Measurements from ENCODE around the gene STMP1.
"Not testable (repeated sequence)": the region's sequence is repeated elsewhere in the genome, so short reads cannot be mapped to it uniquely, and the experiment has no call there.

The STMP1 gene

DNA sequence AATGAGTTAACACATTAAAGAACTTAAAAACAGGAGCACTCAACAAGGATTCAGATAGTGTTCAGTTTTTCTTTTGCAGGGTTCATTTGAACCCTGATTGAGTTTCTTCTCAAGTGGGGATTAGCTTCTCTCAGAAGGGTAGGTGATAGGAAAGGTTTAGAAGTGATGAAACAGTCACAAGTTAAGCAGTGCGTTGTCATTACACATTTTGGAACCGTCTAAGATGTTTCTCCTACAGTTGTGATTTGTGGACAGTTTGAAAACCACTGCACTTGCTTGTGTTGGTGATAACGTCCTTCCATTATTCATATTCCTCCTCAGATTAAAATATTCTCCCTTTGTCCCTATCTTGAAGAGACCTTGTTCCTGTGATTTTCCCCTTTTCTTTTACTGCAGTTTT is 2.7 kb downstream of the STMP1 start:
- no peak for DNase-seq

DNA sequence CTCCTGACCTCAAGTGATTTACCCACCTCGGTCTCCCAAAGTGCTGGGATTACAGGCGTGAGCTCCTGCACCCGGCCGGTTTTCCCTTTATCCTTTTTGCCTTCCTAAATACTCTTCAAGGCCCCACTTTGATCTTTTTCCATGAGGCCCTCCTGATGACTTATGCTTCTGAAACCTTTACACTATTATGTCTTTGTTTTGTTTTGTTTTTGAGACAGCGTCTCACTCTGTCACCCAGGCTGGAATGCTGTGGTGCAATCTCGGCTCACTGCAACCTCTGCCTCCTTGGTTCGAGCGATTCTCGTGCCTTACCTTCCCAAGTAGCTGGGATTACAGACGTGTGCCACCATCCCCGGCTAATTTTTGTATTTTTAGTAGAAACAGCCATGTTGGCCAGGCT is 3.8 kb downstream of the STMP1 start:
- DNase-seq, result no peak

- no peak for DNase-seq
These were observed 4.5 kb downstream of the STMP1 start for GRCh38 chr7:135666846-135667245.

DNA sequence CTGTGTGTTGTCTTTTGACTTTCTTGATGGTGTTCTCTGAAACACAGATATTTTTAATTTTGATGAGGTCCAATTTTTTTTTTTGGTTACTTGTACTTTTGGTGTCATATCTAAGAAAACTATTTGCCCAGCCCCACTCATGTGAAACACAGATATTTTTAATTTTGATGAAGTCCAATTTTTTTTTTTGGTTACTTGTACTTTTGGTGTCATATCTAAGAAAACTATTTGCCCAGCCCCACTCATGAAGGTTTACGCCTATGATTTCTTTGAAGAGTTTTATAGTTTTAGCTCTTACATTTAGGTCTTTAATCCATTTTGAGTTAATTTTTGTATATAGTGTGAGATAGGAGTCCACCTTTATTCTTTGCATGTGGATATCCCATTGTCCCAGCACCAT is 5.3 kb downstream of the STMP1 start:
- not testable (repeated sequence) for DNase-seq

GRCh38 chr7:135668852-135669395 is 6.6 kb downstream of the STMP1 start:
- not testable (repeated sequence) for DNase-seq

GRCh38 chr7:135669774-135670173 is 7.5 kb downstream of the STMP1 start:
- no peak for DNase-seq

GRCh38 chr7:135670179-135670578 is 7.9 kb downstream of the STMP1 start:
- no peak for DNase-seq

- DNase-seq, result no peak
These were observed 10.4 kb downstream of the STMP1 start for GRCh38 chr7:135672560-135673359.

- DNase-seq, result no peak
These were observed 11.0 kb downstream of the STMP1 start for GRCh38 chr7:135673360-135673706.

- DNase-seq, result no peak
These were observed 16.6 kb downstream of the STMP1 start for GRCh38 chr7:135678612-135679575.

DNA sequence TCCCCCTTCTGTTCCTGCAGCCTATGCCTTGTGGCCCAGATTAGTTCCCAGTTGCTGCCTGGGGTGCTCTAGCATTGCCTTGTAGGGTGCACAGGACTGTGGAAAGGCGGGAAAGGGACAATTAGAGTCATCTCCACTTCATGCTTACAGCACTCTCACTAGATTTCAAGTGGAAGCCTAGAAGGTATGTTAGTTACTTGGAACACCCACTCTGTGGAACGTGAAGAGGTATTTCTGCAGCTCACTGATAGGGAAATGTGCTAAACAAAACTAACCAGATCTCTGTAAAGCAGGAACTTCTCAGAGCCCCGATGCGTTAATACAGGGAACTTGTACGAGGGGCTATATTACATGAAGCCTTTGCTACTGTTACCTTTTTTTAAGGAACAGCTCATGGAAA is 19.4 kb downstream of the STMP1 start:
- no peak for DNase-seq

- DNase-seq, result no peak
These were observed 19.9 kb downstream of the STMP1 start for GRCh38 chr7:135682191-135682590.

DNA sequence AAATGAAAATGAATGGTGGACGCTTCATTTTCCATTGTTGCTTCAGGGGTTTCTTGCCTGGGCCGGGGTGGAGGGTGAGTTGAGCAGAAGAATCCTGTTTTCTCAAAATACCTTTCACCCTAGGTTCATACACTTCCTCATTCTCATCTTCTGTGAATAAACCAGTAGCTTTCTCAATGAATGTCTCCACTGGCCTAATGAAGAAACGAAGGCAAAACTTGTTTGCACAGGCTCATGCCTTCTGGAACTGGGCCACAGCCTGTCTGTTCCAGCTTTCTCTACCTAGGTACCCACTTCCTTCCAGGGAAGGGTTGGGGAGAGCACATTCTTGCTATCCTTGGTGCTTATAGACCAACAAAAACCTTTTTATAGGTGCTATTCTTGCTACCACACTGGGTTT is 21.3 kb downstream of the STMP1 start:
- DNase-seq, result no peak

DNA sequence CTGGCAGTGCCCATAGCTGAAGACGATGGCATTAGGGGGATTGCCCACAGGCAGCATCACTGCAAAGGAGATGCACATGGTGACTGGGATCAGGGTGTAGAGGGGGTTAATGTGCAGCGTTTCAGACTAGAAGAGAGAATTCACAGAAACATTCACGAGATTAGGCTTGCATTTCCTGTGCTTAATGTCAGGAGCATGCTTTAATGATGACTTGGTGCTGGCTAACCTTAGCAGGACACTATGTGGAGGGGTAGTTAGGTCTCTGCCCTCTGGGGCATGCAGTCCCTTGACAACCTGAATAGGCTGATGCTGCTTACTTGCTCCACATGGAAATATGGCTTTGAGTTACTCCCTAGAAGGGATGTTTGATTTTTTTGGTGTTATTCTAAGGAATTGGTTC is 21.8 kb downstream of the STMP1 start:
- DNase-seq, result no peak

DNA sequence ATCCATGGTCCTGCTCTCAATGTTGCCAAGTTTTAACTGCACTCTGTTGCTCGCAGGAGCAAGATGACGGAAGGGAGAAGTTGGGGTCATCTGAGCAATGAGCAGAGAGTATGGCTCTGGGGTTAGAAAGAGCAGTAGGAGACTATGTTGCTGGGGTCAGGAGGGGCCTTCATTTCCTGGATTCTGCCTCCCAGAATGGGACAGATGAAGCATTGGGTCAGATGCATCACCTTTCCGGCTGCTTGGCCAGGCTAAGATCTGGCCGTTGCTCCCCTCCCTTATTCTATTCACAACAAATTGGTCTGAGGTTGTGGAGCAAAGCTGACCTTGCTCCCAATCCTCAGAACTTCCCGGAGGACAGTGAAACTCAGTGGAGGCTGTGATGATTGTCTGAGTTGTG is 22.4 kb downstream of the STMP1 start:
- DNase-seq, result no peak

DNA sequence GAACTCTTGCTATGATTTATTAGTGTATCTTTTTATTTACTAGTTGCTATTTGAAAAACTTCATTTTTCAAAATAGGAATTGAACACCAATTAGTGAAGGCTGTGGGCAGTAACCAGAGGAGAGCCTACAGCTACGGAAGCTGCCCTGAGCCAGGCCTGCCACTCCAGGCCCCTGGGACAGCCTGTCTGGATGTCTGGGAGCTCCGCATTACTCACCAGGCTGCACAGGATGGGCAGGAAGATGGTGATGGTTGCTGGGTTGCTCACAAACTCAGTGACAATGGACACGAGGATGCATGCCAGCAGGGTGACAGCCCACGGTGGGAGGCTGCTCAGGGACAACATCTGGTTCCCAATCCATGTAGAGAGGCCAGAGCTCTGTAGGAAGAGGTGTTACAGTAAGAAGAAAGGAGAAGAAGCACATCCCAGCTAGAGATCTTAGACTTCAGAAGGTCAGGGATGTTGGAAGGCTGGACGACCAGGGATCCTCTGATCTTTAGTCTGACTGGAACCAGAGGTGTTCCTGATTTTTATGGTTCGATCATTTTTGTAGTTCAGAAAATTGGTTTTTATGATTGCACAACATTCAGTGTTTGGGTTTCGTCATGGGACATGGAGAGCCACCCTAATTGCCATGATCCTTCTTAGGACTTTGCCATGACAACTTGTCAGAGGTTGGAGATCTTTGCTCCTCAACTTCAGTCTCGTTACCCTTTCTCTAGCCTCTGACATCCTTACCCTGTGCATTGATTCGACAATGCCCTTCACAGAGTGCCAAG is 23.2 kb downstream of the STMP1 start:
- DNase-seq, result no peak

GRCh38 chr7:135687466-135687865 is 25.2 kb downstream of the STMP1 start:
- DNase-seq, result no peak

DNA sequence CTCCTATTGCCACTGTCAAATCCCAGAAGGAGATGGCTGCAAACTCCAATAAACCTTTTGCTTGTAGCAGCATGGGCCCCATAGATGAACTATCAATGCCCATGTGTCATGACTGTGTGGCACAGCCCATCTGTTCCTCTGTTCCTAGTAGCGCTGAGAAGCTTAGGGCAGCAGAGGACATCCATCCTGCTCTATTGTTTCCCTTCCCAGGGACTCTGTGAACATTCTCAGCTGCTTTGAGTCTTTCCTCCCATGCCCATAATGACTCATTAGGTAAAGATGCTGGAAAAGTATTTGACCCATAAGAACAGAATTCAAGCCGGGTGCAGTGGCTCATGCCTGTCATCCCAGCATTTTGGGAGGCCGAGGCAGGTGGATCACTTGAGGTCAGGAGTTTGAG is 28.3 kb downstream of the STMP1 start:
- DNase-seq, result no peak

DNA sequence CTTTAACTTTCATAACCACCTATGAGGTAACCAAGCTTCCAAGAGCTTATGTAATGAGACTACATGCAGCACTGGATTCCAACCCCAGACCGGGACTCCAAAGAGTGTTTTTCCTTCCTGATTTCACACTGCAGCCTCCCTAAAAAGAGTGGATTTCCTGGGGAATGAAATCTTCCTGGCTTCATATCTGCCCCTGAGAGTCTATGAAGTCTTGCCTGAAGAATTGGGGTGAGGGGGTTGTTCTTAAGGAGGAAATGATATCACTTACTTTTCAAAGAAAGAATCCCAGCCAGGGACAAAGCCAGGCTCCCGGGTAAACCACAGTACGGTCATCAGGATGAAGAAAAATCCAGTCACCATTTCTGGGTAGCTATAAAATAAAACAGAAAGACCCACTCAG is 29.7 kb downstream of the STMP1 start:
- no peak for DNase-seq

GRCh38 chr7:135692606-135693005 is 30.3 kb downstream of the STMP1 start:
- not testable (repeated sequence) for DNase-seq

- DNase-seq, result no peak
These were observed 31.2 kb downstream of the STMP1 start for GRCh38 chr7:135693558-135693957.

DNA sequence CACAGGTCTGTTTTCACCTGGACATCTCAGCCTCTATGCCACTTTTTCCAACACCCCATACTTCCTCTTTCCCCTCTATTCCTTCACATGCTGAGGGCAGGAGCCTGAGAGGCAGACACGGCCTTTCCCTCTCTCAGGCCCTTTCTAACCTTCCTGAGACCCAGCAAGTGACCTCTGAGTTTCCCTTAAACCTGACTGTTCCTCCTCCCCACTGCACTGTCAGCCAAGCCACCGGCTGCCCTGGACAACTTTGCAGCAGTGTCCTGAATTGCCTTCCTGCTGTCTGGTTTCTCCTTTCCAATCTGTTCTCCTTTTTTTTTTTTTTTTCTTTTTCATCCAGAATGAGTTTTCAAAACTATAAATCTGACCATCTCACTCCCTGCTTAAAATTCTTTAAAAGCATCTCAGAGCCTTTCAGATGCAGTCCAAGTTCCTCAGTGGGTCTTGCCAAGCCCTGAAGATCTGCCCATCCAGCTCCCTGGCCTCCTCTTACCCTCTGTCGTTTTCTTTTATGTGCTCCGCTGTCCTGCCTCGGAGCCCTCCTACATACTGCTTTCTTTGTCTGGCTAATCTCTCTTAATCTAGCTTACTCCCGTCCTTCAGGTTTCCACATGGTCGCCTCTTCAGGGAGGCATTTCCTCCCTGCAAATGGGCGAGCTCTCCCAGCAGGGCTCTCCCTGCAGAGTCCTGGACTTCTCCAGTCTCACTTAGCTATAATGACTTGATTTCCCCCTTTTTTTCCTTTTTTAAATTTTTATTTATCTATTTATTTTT is 35.1 kb downstream of the STMP1 start:
- no peak for DNase-seq

Data from T1000 (cell line).